MCF 10A (cell line): ENCODE data around the gene SFRP2. TPM values are rescaled to one million over a fixed set of nuclear protein-coding genes. Genes with fewer than 3 reads are reported as not detected.

Experiments
- BruUV-seq: library from RNA; stranded (reverse); fragments of 400-500 nt; replicated peaks from 2 replicates; lab custom pipeline; 2021; lab: Mats Ljungman, UMichigan
- CTCF ChIA-PET: fragments of 300-600 bp; sonication (Branson Sonifier 250); formaldehyde crosslinking; extraction: SDS; loops from one replicate; lab custom pipeline; 2021; ENCODE audit warnings: antibody characterized with exemption, inconsistent platforms; lab: Yijun Ruan, JAX
- POLR2A ChIA-PET: fragments of 300-600, 350-650 bp; sonication (Branson Sonifier 250); formaldehyde crosslinking; extraction: SDS; loops from one replicate; lab custom pipeline; 2020; ENCODE audit warnings: antibody characterized with exemption, inconsistent platforms; lab: Yijun Ruan, JAX
- DNase-seq: peaks from one replicate; pipeline ENCODE4 v3.0.0-alpha.2; 2018; ENCODE audit not compliant: unreplicated experiment
- H3K27ac Mint-ChIP-seq: one replicate; pipeline ENCODE4 v1.8.0; 2022; ENCODE audit warnings: mild to moderate bottlenecking, low read depth, mixed read lengths; ENCODE audit not compliant: unreplicated experiment
- H3K27me3 Mint-ChIP-seq: one replicate; pipeline ENCODE4 v1.8.0; 2022; ENCODE audit warnings: mixed read lengths; ENCODE audit not compliant: insufficient read depth, unreplicated experiment
- H3K36me3 Mint-ChIP-seq: one replicate; pipeline ENCODE4 v1.8.0; 2022; ENCODE audit warnings: mild to moderate bottlenecking, moderate library complexity, mixed read lengths; ENCODE audit not compliant: insufficient read depth, unreplicated experiment
- H3K4me1 Mint-ChIP-seq: one replicate; pipeline ENCODE4 v1.8.0; 2022; ENCODE audit warnings: mixed read lengths; ENCODE audit not compliant: insufficient read depth, unreplicated experiment
- H3K4me3 Mint-ChIP-seq: one replicate; pipeline ENCODE4 v1.8.0; 2022; ENCODE audit warnings: mild to moderate bottlenecking, moderate library complexity, mixed read lengths; ENCODE audit not compliant: unreplicated experiment
- H3K9me3 Mint-ChIP-seq: one replicate; pipeline ENCODE4 v1.8.0; 2022; ENCODE audit warnings: mixed read lengths; ENCODE audit not compliant: unreplicated experiment
- CTCF ChIP-seq: fragments of 200-600 bp; IDR thresholded peaks from one replicate; pipeline ENCODE4 v1.8.0; 2022; ENCODE audit warnings: antibody characterized with exemption, mild to moderate bottlenecking; ENCODE audit not compliant: unreplicated experiment
- intact Hi-C: fragments of 100-400 bp; cut with micrococcal nuclease; formaldehyde crosslinking; loops from 2 replicates; pipeline ENCODE4 v1.14.1; 2022
- total RNA-seq: library from RNA; stranded (reverse); gene quantifications from 2 replicates; pipeline ENCODE4 v1.2.3, GENCODE V29; 2022

The SFRP2 gene
- total RNA-seq, 1 experiment from 2014 or later = not detected

- BruUV-seq = no TSS peak
- H3K36me3 Mint-ChIP-seq = no peaks in the 10 kb centered on the region
- H3K4me3 Mint-ChIP-seq = no peak overlapping the region
- H3K27ac Mint-ChIP-seq = no peak overlapping the region
- CTCF ChIA-PET = no interaction called here
- POLR2A ChIA-PET = no interaction called here
- H3K4me1 Mint-ChIP-seq = peaks cover 13% of the 10 kb centered on the region
- H3K27me3 Mint-ChIP-seq = no peaks in the 10 kb centered on the region
- no peak for DNase-seq
- TF ChIP-seq CTCF = no peak
- intact Hi-C loops = no loop called here
- no peaks in the 10 kb centered on the region for H3K9me3 Mint-ChIP-seq
Observed at GRCh38 chr4:153778383-153778782, 10.5 kb downstream of the SFRP2 start.

DNA sequence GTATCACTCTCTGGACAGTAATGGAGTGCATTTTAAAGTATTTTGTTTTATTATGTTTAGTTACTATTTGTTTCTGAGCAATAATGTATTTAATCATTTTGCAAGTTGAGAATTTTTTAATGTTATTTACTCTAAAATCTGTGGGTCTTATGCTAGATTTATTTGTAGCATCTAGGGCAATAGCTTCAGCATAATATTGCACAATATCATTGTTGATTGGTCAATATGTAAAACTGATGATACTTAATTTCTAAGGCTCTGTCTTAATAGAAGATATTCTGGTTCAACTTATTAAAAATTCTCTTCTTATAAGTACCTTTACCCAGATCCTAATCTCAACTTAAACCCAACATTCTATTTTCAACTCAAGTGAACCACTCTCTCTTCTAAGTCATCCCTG, 11.5 kb downstream of the SFRP2 start:
- no TSS peak for BruUV-seq
- no peaks in the 10 kb centered on the region for H3K27me3 Mint-ChIP-seq
- DNase-seq = no peak
- ChIA-PET CTCF (no interaction called here), POLR2A (interaction anchor here (1.4 kb wide), 1 partner anchor 8 kb away, joined by 3 read pairs; no protein-coding TSS in a partner anchor)
- intact Hi-C loops = no loop called here
- no peaks in the 10 kb centered on the region for H3K36me3 Mint-ChIP-seq
- no peak overlapping the region for H3K4me3 Mint-ChIP-seq
- no peak overlapping the region for H3K27ac Mint-ChIP-seq
- peaks cover 9% of the 10 kb centered on the region for H3K4me1 Mint-ChIP-seq
- no peaks in the 10 kb centered on the region for H3K9me3 Mint-ChIP-seq
- no peak for TF ChIP-seq CTCF

- no TSS peak for BruUV-seq
- ChIA-PET POLR2A (interaction anchor here (0.7 to 1.4 kb wide), 2 partner anchors 9 to 1083 kb away, joined by 3 read pairs; no protein-coding TSS in a partner anchor), CTCF (no interaction called here)
- H3K9me3 Mint-ChIP-seq = no peaks in the 10 kb centered on the region
- H3K36me3 Mint-ChIP-seq = no peaks in the 10 kb centered on the region
- peaks cover 4% of the 10 kb centered on the region for H3K4me1 Mint-ChIP-seq
- no peaks in the 10 kb centered on the region for H3K27me3 Mint-ChIP-seq
- no peak overlapping the region for H3K4me3 Mint-ChIP-seq
- intact Hi-C loops = no loop called here
- no peak for TF ChIP-seq CTCF
- H3K27ac Mint-ChIP-seq = no peak overlapping the region
- DNase-seq = no peak
Observed at GRCh38 chr4:153776601-153777000, 12.3 kb downstream of the SFRP2 start.

DNA sequence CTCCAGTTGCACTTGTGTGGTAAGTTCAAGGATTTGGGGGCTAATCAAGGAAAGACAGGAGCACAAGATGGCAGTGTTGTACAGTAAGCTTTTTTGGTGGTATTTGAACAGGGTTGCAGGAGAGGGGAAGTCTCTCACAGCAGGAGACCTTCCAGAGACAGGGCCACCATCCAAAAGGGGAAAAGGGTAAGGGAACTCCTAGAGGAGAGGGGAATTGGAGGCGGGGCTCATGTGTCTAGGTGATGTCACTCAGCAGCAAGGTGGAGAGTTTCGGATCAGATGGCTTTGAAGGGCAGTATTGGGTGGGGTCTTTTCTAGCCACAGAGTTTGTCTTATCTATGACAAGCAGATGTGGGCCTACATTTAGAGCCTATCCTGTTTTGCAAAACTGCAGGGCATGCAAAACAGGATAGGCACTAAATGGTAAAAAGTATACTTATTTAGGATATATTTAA, 15.6 kb downstream of the SFRP2 start:
- Mint-ChIP-seq H3K27me3 (no peaks in the 10 kb centered on the region), H3K4me1 (peaks cover 10% of the 10 kb centered on the region), H3K4me3 (no peak overlapping the region), H3K36me3 (no peaks in the 10 kb centered on the region), H3K27ac (no peak overlapping the region), H3K9me3 (no peaks in the 10 kb centered on the region)
- no peak for TF ChIP-seq CTCF
- intact Hi-C loops = no loop called here
- DNase-seq = peak; percentile 26
- ChIA-PET CTCF (interaction anchor here (0.8 kb wide), 1 partner anchor 728 kb away, joined by 5 read pairs; no protein-coding TSS in a partner anchor), POLR2A (no interaction called here)
- BruUV-seq = no TSS peak
